Coronary artery (tissue), 2 donors: Measurements from ENCODE around the gene UBL4A.

Source experiments
- DNase-seq: peaks from one replicate; pipeline ENCODE4 v3.0.0-alpha.2; 2017; ENCODE audit warnings: low spot score
- H3K27ac ChIP-seq, 2 donors: fragments of 200-600 bp; sonication (generic); one replicate each; pipeline ENCODE4 v1.5.1; 2016 to 2019
- H3K4me3 ChIP-seq: fragments of 200-600 bp; sonication (generic); 2 replicates; pipeline ENCODE4 v1.5.1; 2016; ENCODE audit warnings: mild to moderate bottlenecking, moderate library complexity
- CTCF ChIP-seq: fragments of 200-600 bp; sonication (generic); IDR thresholded peaks from one replicate; pipeline ENCODE4 v1.5.1; 2019; ENCODE audit warnings: antibody characterized with exemption

The UBL4A gene

GRCh38 chrX:154443992-154444754 is 42.2 kb downstream of the UBL4A start, which contains the start of gene FAM50A:
FAM50A (plus strand) TSS chrX:154444141; CDS start chrX:154444236, 95 bp downstream.
- peak; percentile 84 for DNase-seq
- Histone ChIP-seq H3K4me3 (peak within 1 kb of the TSS; percentile 73), H3K27ac (peak within 1 kb of the TSS; percentile 74 to 84)
- no peak for TF ChIP-seq CTCF

GRCh38 chrX:154443479-154443910 is 42.9 kb downstream of the UBL4A start:
- peak overlapping the region; percentile 57 to 84 for H3K27ac ChIP-seq
- TF ChIP-seq CTCF = no peak
- no peak for DNase-seq
- peak overlapping the region; percentile 73 for H3K4me3 ChIP-seq

- Histone ChIP-seq H3K4me3 (no peak overlapping the region), H3K27ac (no peak overlapping the region)
- no peak for DNase-seq
- no peak for TF ChIP-seq CTCF
Measured at GRCh38 chrX:154441984-154442707, 44.3 kb downstream of the UBL4A start.

GRCh38 chrX:154441564-154441963 is 44.9 kb downstream of the UBL4A start:
- no peak overlapping the region for H3K27ac ChIP-seq
- no peak for DNase-seq
- TF ChIP-seq CTCF = no peak
- H3K4me3 ChIP-seq = no peak overlapping the region

GRCh38 chrX:154440623-154441357 is 45.6 kb downstream of the UBL4A start:
- no peak for TF ChIP-seq CTCF
- no peak for DNase-seq

GRCh38 chrX:154439841-154440240 is 46.6 kb downstream of the UBL4A start:
- H3K4me3 ChIP-seq = no peak overlapping the region
- no peak for DNase-seq
- no peak for TF ChIP-seq CTCF
- no peak overlapping the region for H3K27ac ChIP-seq

More at GRCh38 chrX:154440623-154441357, 45.6 kb downstream of the UBL4A start:
- Histone ChIP-seq H3K27ac (no peak overlapping the region), H3K4me3 (no peak overlapping the region)
